DOHH2 (cell line): Measurements from ENCODE around the gene LSR.

Experiments used
- EZH2phosphoT487 ChIP-seq: fragments of 200-600 bp; sonication (generic); IDR thresholded peaks from 2 replicates; pipeline ENCODE4 v1.6.1; 2017; ENCODE audit warnings: borderline replicate concordance, mild to moderate bottlenecking, antibody characterized with exemption, low read length, moderate library complexity, mixed read lengths
- TF ChIP-seq, protein P1 (sequence below): fragments of 200-600 bp; sonication (generic); IDR thresholded peaks from one replicate; pipeline ENCODE4 v1.5.1; 2014; ENCODE audit warnings: antibody characterized with exemption, mild to moderate bottlenecking, low read depth, low read length; ENCODE audit not compliant: poor library complexity, severe bottlenecking

GRCh38 chr19:35219008-35219407 lies 29.8 kb upstream of the LSR start:
- TF ChIP-seq, protein P1, sequence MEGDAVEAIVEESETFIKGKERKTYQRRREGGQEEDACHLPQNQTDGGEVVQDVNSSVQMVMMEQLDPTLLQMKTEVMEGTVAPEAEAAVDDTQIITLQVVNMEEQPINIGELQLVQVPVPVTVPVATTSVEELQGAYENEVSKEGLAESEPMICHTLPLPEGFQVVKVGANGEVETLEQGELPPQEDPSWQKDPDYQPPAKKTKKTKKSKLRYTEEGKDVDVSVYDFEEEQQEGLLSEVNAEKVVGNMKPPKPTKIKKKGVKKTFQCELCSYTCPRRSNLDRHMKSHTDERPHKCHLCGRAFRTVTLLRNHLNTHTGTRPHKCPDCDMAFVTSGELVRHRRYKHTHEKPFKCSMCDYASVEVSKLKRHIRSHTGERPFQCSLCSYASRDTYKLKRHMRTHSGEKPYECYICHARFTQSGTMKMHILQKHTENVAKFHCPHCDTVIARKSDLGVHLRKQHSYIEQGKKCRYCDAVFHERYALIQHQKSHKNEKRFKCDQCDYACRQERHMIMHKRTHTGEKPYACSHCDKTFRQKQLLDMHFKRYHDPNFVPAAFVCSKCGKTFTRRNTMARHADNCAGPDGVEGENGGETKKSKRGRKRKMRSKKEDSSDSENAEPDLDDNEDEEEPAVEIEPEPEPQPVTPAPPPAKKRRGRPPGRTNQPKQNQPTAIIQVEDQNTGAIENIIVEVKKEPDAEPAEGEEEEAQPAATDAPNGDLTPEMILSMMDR = no peak
- TF ChIP-seq EZH2phosphoT487 = no peak
